Activated CD4-positive, alpha-beta T cell treated with anti-CD3 and anti-CD28 coated beads, Interleukin-2, Interleukin-6, amounts not matched to agents 100 ng/mL and 50 ng/mL, durations not matched to agents 16 hours and 8 hours (primary cell): ENCODE results near the gene VPS37C.
"Not testable (repeated sequence)": the region's sequence is repeated elsewhere in the genome, so short reads cannot be mapped to it uniquely, and the experiment has no call there.

Experiments
- DNase-seq: peaks from one replicate; pipeline ENCODE4 v3.0.0-alpha.2; 2020

The VPS37C gene

GRCh38 chr11:61161190-61162091 is at the start of gene VPS37C:
Gene VPS37C, minus strand, starts transcription at chr11:61161426. Its CDS starts 22,597 bp downstream, at chr11:61138829.
- DNase-seq: peak; percentile 96

GRCh38 chr11:61210629-61211028 is 49.4 kb upstream of the VPS37C start:
- DNase-seq: not testable (repeated sequence)

GRCh38 chr11:61207636-61208310 is 46.5 kb upstream of the VPS37C start:
- DNase-seq: not testable (repeated sequence)

- not testable (repeated sequence) for DNase-seq
These were observed 43.4 kb upstream of the VPS37C start for GRCh38 chr11:61204502-61205059.

- not testable (repeated sequence) for DNase-seq
These were observed 42.6 kb upstream of the VPS37C start for GRCh38 chr11:61203873-61204272.

- not testable (repeated sequence) for DNase-seq
These were observed 41.9 kb upstream of the VPS37C start, which contains the start of gene PGA3 for GRCh38 chr11:61202950-61203746. Gene PGA3, plus strand, starts transcription at chr11:61203515. Its CDS starts 50 bp downstream, at chr11:61203565.

GRCh38 chr11:61201476-61201875 is 40.2 kb upstream of the VPS37C start:
- peak; percentile 12 for DNase-seq

GRCh38 chr11:61198948-61199523 is 37.8 kb upstream of the VPS37C start:
- DNase-seq: no peak

- no peak for DNase-seq
These were observed 37.1 kb upstream of the VPS37C start for GRCh38 chr11:61198361-61198760.

GRCh38 chr11:61195719-61196118 is 34.5 kb upstream of the VPS37C start:
- DNase-seq: no peak

- no peak for DNase-seq
These were observed 33.9 kb upstream of the VPS37C start for GRCh38 chr11:61194981-61195695.

GRCh38 chr11:61194169-61194671 is 33.0 kb upstream of the VPS37C start:
- DNase-seq: no peak

GRCh38 chr11:61193596-61193995 is 32.4 kb upstream of the VPS37C start:
- DNase-seq: no peak

- no peak for DNase-seq
These were observed 28.7 kb upstream of the VPS37C start for GRCh38 chr11:61189933-61190332.

- peak; percentile 85 for DNase-seq
These were observed 26.4 kb upstream of the VPS37C start for GRCh38 chr11:61187505-61188130.

- no peak for DNase-seq
These were observed 25.3 kb upstream of the VPS37C start for GRCh38 chr11:61186504-61186903.

GRCh38 chr11:61183645-61184044 is 22.4 kb upstream of the VPS37C start:
- no peak for DNase-seq

- no peak for DNase-seq
These were observed 20.3 kb upstream of the VPS37C start for GRCh38 chr11:61181489-61181888.

- not testable (repeated sequence) for DNase-seq
These were observed 19.0 kb upstream of the VPS37C start for GRCh38 chr11:61180205-61180604.

GRCh38 chr11:61176446-61176845 is 15.2 kb upstream of the VPS37C start:
- DNase-seq: no peak

- no peak for DNase-seq
These were observed 13.7 kb upstream of the VPS37C start for GRCh38 chr11:61174949-61175348.
